SK-N-DZ (cell line): ENCODE measurements around the gene MRPS26. TPM values are rescaled to one million over a fixed set of nuclear protein-coding genes. Genes with fewer than 3 reads are reported as not detected.
"Not testable (repeated sequence)": the region's sequence is repeated elsewhere in the genome, so short reads cannot be mapped to it uniquely, and the experiment has no call there.

ENCODE experiments used
- DNase-seq: peaks from one replicate; pipeline ENCODE4 v3.0.0-alpha.2; 2015; ENCODE audit warnings: low spot score
- polyA plus RNA-seq, 2 experiments: library from polyadenylated mRNA; depleted of rRNA; stranded (reverse); fragments of >200 nt; gene quantifications; 2 replicates each; pipeline ENCODE4 v1.2.3, GENCODE V29; 2014

MRPS26 gene
- 130 and 171 TPM in 2 replicates for polyA plus RNA-seq (2014; cell fraction: cytosol; rRNA removed)
- polyA plus RNA-seq (2014; cell fraction: nucleus; rRNA removed), result 96.7 and 135 TPM in 2 replicates

DNA sequence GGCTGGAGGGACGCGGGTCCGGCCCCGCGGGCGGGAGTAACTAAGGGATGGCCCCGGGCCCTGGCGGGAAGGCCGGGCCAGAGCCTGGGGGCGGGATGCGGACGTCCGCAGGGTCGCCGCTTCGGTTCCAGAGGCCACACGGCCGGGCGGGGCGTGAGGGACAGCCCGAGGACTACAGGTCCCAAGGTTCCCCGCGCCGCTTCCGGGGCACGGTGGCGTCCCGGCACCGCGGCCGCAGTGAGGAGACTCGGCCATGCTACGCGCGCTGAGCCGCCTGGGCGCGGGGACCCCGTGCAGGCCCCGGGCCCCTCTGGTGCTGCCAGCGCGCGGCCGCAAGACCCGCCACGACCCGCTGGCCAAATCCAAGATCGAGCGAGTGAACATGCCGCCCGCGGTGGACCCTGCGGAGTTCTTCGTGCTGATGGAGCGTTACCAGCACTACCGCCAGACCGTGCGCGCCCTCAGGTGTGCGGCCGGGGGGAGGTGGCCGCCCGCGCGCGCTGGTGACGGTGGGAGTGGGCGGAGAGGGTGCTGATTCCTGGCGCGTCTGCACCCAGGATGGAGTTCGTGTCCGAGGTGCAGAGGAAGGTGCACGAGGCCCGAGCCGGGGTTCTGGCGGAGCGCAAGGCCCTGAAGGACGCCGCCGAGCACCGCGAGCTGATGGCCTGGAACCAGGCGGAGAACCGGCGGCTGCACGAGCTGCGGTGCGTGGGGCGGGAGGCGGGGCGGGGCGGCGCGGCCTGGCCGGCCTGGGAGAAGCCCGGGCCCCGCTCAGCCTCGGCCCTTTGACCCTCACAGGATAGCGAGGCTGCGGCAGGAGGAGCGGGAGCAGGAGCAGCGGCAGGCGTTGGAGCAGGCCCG is at the start of gene MRPS26:
Gene MRPS26, plus strand, starts transcription at position 237 of the 861 bp plus-strand sequence. Its CDS starts 17 bp downstream, at position 254.
- peak; percentile 90 for DNase-seq

DNA sequence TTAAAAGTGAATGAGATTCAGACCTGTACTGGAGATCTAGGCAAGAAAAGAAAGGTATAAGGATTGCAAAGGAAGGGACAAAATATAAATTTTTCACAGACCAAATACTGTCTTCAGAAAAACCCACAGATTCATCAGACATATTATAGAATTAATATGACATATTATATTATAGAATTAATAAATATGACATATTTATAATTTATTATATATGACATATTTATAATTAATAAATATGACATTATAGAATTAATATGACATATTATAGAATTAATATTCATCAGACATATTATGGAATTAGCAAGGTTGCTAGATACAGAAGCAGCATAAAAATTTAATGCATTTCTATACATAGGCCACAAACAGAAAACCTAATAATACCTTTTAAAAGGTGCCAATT is 47.1 kb upstream of the MRPS26 start:
- no peak for DNase-seq

DNA sequence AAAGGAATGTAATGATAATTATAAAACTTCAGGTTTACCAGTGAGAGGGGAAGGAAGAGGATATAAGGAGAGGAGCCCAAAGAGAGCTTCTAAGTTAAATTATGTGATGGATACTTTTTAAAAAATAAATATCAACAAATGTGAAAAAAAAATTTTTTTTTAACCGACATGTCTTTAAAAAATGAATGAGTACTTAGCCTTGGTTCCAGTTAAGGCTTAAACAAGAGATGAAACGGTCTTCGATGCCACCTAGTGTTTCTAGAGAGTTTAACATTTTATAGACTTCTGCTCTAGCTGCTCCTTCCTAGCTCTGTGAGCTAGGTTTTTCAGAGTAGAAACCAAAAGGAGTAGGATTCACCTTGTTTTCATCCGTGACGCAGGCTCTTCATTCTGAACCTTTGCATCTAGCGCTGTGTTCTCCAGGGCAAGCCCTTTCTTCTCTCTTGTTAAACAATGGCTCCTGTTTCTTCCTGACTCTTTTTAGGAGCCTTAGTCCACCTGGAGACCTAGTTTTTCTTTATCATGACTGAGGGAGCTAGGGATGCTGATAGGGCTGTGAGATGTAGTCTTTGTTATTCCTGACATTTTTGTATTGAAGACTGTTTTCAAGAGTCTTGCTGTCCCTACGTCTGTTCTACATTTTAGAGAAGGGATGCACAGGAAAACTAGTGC is 44.9 kb upstream of the MRPS26 start:
- peak; percentile 58 for DNase-seq

DNA sequence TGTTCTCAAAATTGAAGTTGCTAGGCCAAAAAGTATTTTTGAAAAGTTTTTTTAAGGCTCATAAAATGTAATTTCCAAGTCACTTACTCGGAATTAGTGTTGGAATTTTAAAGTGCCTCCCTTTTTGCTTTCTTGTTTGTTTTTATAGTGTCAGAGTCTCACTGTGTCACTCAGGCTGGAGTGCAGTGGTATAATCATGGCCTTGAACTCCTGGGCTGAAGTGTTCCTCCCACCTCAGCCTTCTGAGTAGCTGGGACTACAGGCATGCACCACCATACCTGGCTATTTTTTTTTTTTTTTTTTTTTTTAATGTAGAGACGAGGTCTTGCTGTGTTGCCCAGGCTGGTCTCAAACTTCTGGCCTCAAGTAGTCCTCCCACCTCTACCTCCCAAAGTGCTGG is 42.4 kb upstream of the MRPS26 start:
- DNase-seq, result no peak

- DNase-seq, result no peak
These were observed 34.7 kb upstream of the MRPS26 start for GRCh38 chr20:3010985-3011723.

GRCh38 chr20:3011752-3012151 is 34.1 kb upstream of the MRPS26 start:
- DNase-seq, result no peak

DNA sequence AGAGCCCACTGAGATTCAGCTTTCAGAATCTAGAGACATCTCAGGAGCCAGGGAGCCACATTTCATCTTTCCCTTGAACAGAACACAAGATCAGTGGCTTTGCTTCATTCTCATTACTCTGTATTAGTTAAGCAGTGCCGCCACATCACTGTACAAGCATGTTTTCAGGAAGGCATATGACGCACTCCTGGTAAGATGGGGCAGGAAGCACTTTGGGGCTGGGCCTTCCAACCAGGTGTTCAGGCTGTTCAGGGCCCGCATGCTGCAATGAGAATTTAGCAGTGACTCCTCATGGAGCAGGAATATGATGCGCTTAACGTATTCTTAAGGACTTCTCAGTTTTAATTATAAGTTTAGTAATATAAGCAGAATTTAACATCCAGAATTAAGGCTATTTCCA is 32.1 kb upstream of the MRPS26 start:
- DNase-seq, result no peak

- no peak for DNase-seq
These were observed 31.7 kb upstream of the MRPS26 start for GRCh38 chr20:3014179-3014578.

- no peak for DNase-seq
These were observed 31.2 kb upstream of the MRPS26 start for GRCh38 chr20:3014662-3015061.

DNA sequence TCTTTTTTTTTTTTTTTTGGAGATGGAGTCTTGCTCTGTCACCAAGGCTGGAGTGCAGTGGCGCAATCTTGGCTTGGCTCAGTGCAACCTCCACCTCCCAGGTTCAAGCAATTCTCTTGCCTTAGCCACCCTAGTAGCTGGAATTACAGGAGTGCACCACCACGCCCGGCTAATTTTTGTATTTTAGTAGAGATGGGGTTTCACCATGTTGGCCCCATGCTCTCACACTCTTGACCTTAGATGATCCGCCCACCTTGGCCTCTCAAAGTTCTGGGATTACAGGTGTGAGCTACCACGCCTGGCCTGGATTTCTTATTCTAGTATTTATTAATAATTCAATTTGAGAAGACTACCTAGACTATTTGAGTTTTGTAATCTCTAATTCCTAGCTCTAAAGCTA is 30.6 kb upstream of the MRPS26 start:
- not testable (repeated sequence) for DNase-seq

DNA sequence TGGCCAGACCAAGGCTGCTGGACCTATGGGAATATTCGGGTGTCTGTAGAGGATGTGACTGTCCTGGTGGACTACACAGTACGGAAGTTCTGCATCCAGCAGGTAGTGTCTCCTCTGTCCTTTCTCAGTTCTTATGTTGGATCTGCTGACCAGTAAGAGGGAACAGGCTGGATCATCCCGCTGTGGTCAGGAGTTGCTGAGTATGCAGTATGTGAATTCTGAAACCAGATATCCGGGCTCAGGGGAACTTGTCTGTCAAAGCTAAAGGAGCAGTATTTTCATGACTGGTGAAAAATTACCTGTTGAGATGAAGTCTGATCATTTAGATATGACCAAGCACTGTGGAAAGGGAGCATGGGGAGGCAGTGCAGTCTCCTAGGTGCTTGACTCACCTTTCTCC is 24.5 kb upstream of the MRPS26 start:
- DNase-seq, result no peak

- no peak for DNase-seq
These were observed 24.1 kb upstream of the MRPS26 start for GRCh38 chr20:3021777-3022176.

- DNase-seq, result not testable (repeated sequence)
These were observed 23.0 kb upstream of the MRPS26 start for GRCh38 chr20:3022559-3023490.

GRCh38 chr20:3027987-3028386 is 17.9 kb upstream of the MRPS26 start:
- DNase-seq, result no peak

GRCh38 chr20:3031524-3032147 is 14.2 kb upstream of the MRPS26 start:
- DNase-seq, result no peak

GRCh38 chr20:3032624-3033023 is 13.2 kb upstream of the MRPS26 start:
- DNase-seq, result no peak

DNA sequence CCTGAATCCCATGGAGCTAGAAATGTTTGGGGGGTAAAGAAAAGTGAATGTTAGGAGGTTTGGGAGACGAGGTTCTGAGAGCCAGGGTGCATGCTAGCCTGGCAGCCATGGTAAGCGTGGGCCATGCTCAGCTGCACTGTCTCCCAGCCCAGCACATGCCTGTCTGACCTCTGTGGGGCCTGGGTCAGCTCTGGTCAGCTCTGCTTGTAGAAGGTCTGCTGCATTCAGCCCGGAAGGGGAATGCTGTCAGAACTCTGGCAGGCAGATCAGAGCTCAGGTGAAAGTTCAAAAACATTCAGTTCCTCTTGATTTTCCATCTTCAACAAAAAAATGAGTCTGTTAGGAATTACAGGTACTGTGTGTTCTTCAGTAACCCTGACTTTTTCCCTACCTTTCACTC is 8.2 kb upstream of the MRPS26 start:
- DNase-seq, result no peak

DNA sequence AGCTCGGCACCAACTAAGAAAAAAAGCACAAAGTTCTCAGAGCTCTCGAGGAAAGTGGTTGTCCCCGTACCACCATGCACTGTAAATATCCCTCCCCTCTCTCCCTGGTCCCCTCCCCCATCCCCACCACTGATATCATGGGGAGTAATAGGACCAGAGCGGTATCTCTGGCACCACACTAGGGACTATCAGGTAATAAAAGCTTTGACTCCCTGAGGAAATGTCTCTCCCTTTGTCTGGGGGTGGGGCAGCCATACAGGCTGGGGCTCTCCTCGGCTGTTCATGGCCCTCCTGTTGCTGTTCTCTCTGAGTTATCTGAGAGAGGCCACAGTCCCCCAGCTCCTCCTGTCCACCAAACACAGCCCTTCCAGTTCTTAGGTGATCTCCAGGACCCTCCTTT is 7.4 kb upstream of the MRPS26 start:
- no peak for DNase-seq

DNA sequence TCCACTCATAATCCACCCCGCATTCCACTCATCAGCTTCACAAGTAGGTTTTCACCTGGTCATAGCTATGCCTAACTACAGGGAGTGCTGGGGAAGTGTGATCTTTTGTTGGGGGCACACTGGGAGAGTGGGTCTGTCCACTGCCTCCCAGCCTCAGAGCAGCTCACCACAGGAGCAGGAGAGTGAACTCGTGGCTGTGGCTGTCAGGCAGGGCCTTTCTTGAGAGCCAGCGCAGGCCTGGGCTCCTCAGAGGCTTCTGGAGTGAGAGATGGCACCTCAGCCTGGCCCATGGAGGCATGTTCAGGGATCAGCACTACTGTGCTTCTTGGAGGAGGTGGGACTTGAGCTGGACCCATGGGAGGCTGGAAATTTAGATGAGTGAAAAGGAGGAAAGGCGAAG is 6.4 kb upstream of the MRPS26 start:
- no peak for DNase-seq

GRCh38 chr20:3040086-3040485 is 5.8 kb upstream of the MRPS26 start:
- no peak for DNase-seq
